ENCODE data around the gene PLA2G15.

The PLA2G15 gene

GRCh38 chr16:68296291-68296690 is 51.1 kb downstream of the PLA2G15 start:
- DNase-seq = no peak
- H3K36me3 ChIP-seq (ENCODE audit: control insufficient read depth, insufficient read depth, low read length) = peaks cover 28% of the 10 kb centered on the region
- no peak overlapping the region for H3K4me3 ChIP-seq (ENCODE audit: low read length)
- H3K23ac ChIP-seq (ENCODE audit: low read length) = no peak overlapping the region
- no peak overlapping the region for H3K27ac ChIP-seq (ENCODE audit: low read depth, low read length)
- H2BK5ac ChIP-seq (ENCODE audit: low read length) = no peak overlapping the region
- H4K8ac ChIP-seq (ENCODE audit: low read depth, low read length) = no peak overlapping the region
- WGBS (ENCODE audit: extremely low coverage, insufficient coverage, low lambda C conversion rate) = no CpG with 5 or more reads among the region's 12 CpGs
- no peak overlapping the region for H2BK15ac ChIP-seq (replicated peaks; ENCODE audit: low read depth)
- H3K18ac ChIP-seq (ENCODE audit: low read length) = no peak overlapping the region
- H3K27me3 ChIP-seq (ENCODE audit: insufficient read depth, low read length, poor library complexity) = no peaks in the 10 kb centered on the region
- H3K79me2 ChIP-seq (ENCODE audit: control insufficient read depth, insufficient read depth, low read length) = no peaks in the 10 kb centered on the region
- H2AK5ac ChIP-seq (ENCODE audit: low read length) = no peak overlapping the region
- no peak overlapping the region for H4K5ac ChIP-seq (ENCODE audit: low read length)
- no peak overlapping the region for H3K4me2 ChIP-seq (ENCODE audit: low read length)
- no peaks in the 10 kb centered on the region for H3K79me1 ChIP-seq (ENCODE audit: low read length)
- no peak overlapping the region for H3K56ac ChIP-seq (ENCODE audit: low read length)
- no peak overlapping the region for H3K9ac ChIP-seq (ENCODE audit: low read length)
- H2BK120ac ChIP-seq (ENCODE audit: low read depth, low read length) = no peak overlapping the region
- no peak overlapping the region for H3K4ac ChIP-seq (ENCODE audit: low read depth, low read length)
- H3K4me1 ChIP-seq (ENCODE audit: control insufficient read depth, low read depth, low read length) = no peaks in the 10 kb centered on the region

- H3K4me3 ChIP-seq (ENCODE audit: low read length) = no peak overlapping the region
- no peaks in the 10 kb centered on the region for H3K4me1 ChIP-seq (ENCODE audit: control insufficient read depth, low read depth, low read length)
- no peak overlapping the region for H3K9ac ChIP-seq (ENCODE audit: low read length)
- no peak overlapping the region for H2BK15ac ChIP-seq (replicated peaks; ENCODE audit: low read depth)
- no peak overlapping the region for H3K56ac ChIP-seq (ENCODE audit: low read length)
- no peak overlapping the region for H3K27ac ChIP-seq (ENCODE audit: low read depth, low read length)
- no peak overlapping the region for H4K5ac ChIP-seq (ENCODE audit: low read length)
- no peaks in the 10 kb centered on the region for H3K27me3 ChIP-seq (ENCODE audit: insufficient read depth, low read length, poor library complexity)
- H3K79me1 ChIP-seq (ENCODE audit: low read length) = no peaks in the 10 kb centered on the region
- H3K79me2 ChIP-seq (ENCODE audit: control insufficient read depth, insufficient read depth, low read length) = no peaks in the 10 kb centered on the region
- H2BK120ac ChIP-seq (ENCODE audit: low read depth, low read length) = no peak overlapping the region
- no peak overlapping the region for H2AK5ac ChIP-seq (ENCODE audit: low read length)
- WGBS (ENCODE audit: extremely low coverage, insufficient coverage, low lambda C conversion rate) = no CpG with 5 or more reads among the region's 6 CpGs
- H3K23ac ChIP-seq (ENCODE audit: low read length) = no peak overlapping the region
- H4K8ac ChIP-seq (ENCODE audit: low read depth, low read length) = no peak overlapping the region
- H2BK5ac ChIP-seq (ENCODE audit: low read length) = no peak overlapping the region
- H3K4ac ChIP-seq (ENCODE audit: low read depth, low read length) = no peak overlapping the region
- no peak for DNase-seq
- no peak overlapping the region for H3K4me2 ChIP-seq (ENCODE audit: low read length)
- H3K18ac ChIP-seq (ENCODE audit: low read length) = no peak overlapping the region
- peaks cover 24% of the 10 kb centered on the region for H3K36me3 ChIP-seq (ENCODE audit: control insufficient read depth, insufficient read depth, low read length)
Observed at GRCh38 chr16:68296693-68297092, 51.5 kb downstream of the PLA2G15 start.

GRCh38 chr16:68297908-68298307 is 52.7 kb downstream of the PLA2G15 start:
- WGBS (ENCODE audit: extremely low coverage, insufficient coverage, low lambda C conversion rate) = no CpG with 5 or more reads among the region's 3 CpGs
- Histone ChIP-seq H3K4me3 (ENCODE audit: low read length) (no peak overlapping the region), H3K36me3 (ENCODE audit: control insufficient read depth, insufficient read depth, low read length) (peaks cover 23% of the 10 kb centered on the region), H3K4me1 (ENCODE audit: control insufficient read depth, low read depth, low read length) (no peaks in the 10 kb centered on the region), H2BK5ac (ENCODE audit: low read length) (no peak overlapping the region), H3K79me2 (ENCODE audit: control insufficient read depth, insufficient read depth, low read length) (no peaks in the 10 kb centered on the region), H3K4ac (ENCODE audit: low read depth, low read length) (no peak overlapping the region), H3K56ac (ENCODE audit: low read length) (no peak overlapping the region), H3K27me3 (ENCODE audit: insufficient read depth, low read length, poor library complexity) (no peaks in the 10 kb centered on the region), H3K18ac (ENCODE audit: low read length) (no peak overlapping the region), H2AK5ac (ENCODE audit: low read length) (no peak overlapping the region), H2BK15ac (replicated peaks; ENCODE audit: low read depth) (no peak overlapping the region), H3K27ac (ENCODE audit: low read depth, low read length) (no peak overlapping the region), H3K79me1 (ENCODE audit: low read length) (no peaks in the 10 kb centered on the region), H3K4me2 (ENCODE audit: low read length) (no peak overlapping the region), H4K8ac (ENCODE audit: low read depth, low read length) (no peak overlapping the region), H4K5ac (ENCODE audit: low read length) (no peak overlapping the region), H2BK120ac (ENCODE audit: low read depth, low read length) (no peak overlapping the region), H3K9ac (ENCODE audit: low read length) (no peak overlapping the region), H3K23ac (ENCODE audit: low read length) (no peak overlapping the region)
- no peak for DNase-seq

- peaks cover 23% of the 10 kb centered on the region for H3K36me3 ChIP-seq (ENCODE audit: control insufficient read depth, insufficient read depth, low read length)
- no peak overlapping the region for H2BK15ac ChIP-seq (replicated peaks; ENCODE audit: low read depth)
- WGBS (ENCODE audit: extremely low coverage, insufficient coverage, low lambda C conversion rate) = no CpG with 5 or more reads among the region's 3 CpGs
- no peak overlapping the region for H2BK120ac ChIP-seq (ENCODE audit: low read depth, low read length)
- no peak overlapping the region for H3K18ac ChIP-seq (ENCODE audit: low read length)
- H2BK5ac ChIP-seq (ENCODE audit: low read length) = no peak overlapping the region
- H2AK5ac ChIP-seq (ENCODE audit: low read length) = no peak overlapping the region
- no peaks in the 10 kb centered on the region for H3K4me1 ChIP-seq (ENCODE audit: control insufficient read depth, low read depth, low read length)
- no peaks in the 10 kb centered on the region for H3K79me1 ChIP-seq (ENCODE audit: low read length)
- H3K27me3 ChIP-seq (ENCODE audit: insufficient read depth, low read length, poor library complexity) = no peaks in the 10 kb centered on the region
- no peak overlapping the region for H3K4me2 ChIP-seq (ENCODE audit: low read length)
- no peak overlapping the region for H3K4ac ChIP-seq (ENCODE audit: low read depth, low read length)
- H4K5ac ChIP-seq (ENCODE audit: low read length) = no peak overlapping the region
- no peak overlapping the region for H3K9ac ChIP-seq (ENCODE audit: low read length)
- DNase-seq = no peak
- H3K23ac ChIP-seq (ENCODE audit: low read length) = no peak overlapping the region
- no peak overlapping the region for H3K4me3 ChIP-seq (ENCODE audit: low read length)
- no peak overlapping the region for H4K8ac ChIP-seq (ENCODE audit: low read depth, low read length)
- H3K56ac ChIP-seq (ENCODE audit: low read length) = no peak overlapping the region
- H3K27ac ChIP-seq (ENCODE audit: low read depth, low read length) = no peak overlapping the region
- H3K79me2 ChIP-seq (ENCODE audit: control insufficient read depth, insufficient read depth, low read length) = no peaks in the 10 kb centered on the region
Observed at GRCh38 chr16:68298312-68298711, 53.1 kb downstream of the PLA2G15 start.

GRCh38 chr16:68298907-68299561 is 53.9 kb downstream of the PLA2G15 start:
- H2AK5ac ChIP-seq (ENCODE audit: low read length) = no peak overlapping the region
- H4K8ac ChIP-seq (ENCODE audit: low read depth, low read length) = no peak overlapping the region
- no peaks in the 10 kb centered on the region for H3K4me1 ChIP-seq (ENCODE audit: control insufficient read depth, low read depth, low read length)
- H3K9ac ChIP-seq (ENCODE audit: low read length) = no peak overlapping the region
- H3K79me1 ChIP-seq (ENCODE audit: low read length) = no peaks in the 10 kb centered on the region
- no peaks in the 10 kb centered on the region for H3K27me3 ChIP-seq (ENCODE audit: insufficient read depth, low read length, poor library complexity)
- no peak overlapping the region for H3K4me3 ChIP-seq (ENCODE audit: low read length)
- H3K79me2 ChIP-seq (ENCODE audit: control insufficient read depth, insufficient read depth, low read length) = no peaks in the 10 kb centered on the region
- peaks cover 21% of the 10 kb centered on the region for H3K36me3 ChIP-seq (ENCODE audit: control insufficient read depth, insufficient read depth, low read length)
- no peak overlapping the region for H3K23ac ChIP-seq (ENCODE audit: low read length)
- no peak overlapping the region for H2BK5ac ChIP-seq (ENCODE audit: low read length)
- H3K4me2 ChIP-seq (ENCODE audit: low read length) = no peak overlapping the region
- H3K18ac ChIP-seq (ENCODE audit: low read length) = no peak overlapping the region
- no peak overlapping the region for H2BK15ac ChIP-seq (replicated peaks; ENCODE audit: low read depth)
- no peak overlapping the region for H3K27ac ChIP-seq (ENCODE audit: low read depth, low read length)
- no peak overlapping the region for H4K5ac ChIP-seq (ENCODE audit: low read length)
- H3K56ac ChIP-seq (ENCODE audit: low read length) = no peak overlapping the region
- no peak overlapping the region for H3K4ac ChIP-seq (ENCODE audit: low read depth, low read length)
- no CpG with 5 or more reads among the region's 5 CpGs for WGBS (ENCODE audit: extremely low coverage, insufficient coverage, low lambda C conversion rate)
- no peak overlapping the region for H2BK120ac ChIP-seq (ENCODE audit: low read depth, low read length)
- DNase-seq = peak; percentile 37
